H1 (cell line): ENCODE results near the gene CERKL. TPM values are rescaled to one million over a fixed set of nuclear protein-coding genes. Genes with fewer than 3 reads are reported as not detected.

Experiments
- CTCF ChIA-PET: fragments of 300-600 bp; sonication (Branson Sonifier 250); formaldehyde crosslinking; loops from one replicate; lab custom pipeline; 2021; ENCODE audit not compliant: partially characterized antibody; lab: Charles Lee
- POLR2A ChIA-PET: fragments of 300-600 bp; sonication (Branson Sonifier 250); formaldehyde crosslinking; loops from one replicate; lab custom pipeline; 2021; ENCODE audit warnings: inconsistent platforms; ENCODE audit not compliant: partially characterized antibody; lab: Charles Lee
- DNase-seq, 2 experiments: peaks; one replicate each; pipeline versions ENCODE4 v3.0.0 to v3.0.0-alpha.2; 2010 to 2022; ENCODE audit warnings: low spot score in 2 of 2, low read depth in 1 of 2, mixed read lengths in 1 of 2
- FAIRE-seq: peaks from 2 replicates; lab custom pipeline; 2011; peaks lifted over from hg19 to GRCh38; lab: Jason Lieb, UNC
- H2AFZ ChIP-seq: 2 replicates; pipeline ENCODE4 v1.8.1; 2012; ENCODE audit warnings: low read length, inconsistent platforms
- H2AK5ac ChIP-seq: 2 replicates; pipeline ENCODE4 v1.6.1; 2013; ENCODE audit warnings: low read depth, low read length
- H2BK120ac ChIP-seq: replicated peaks from 2 replicates; pipeline ENCODE3; 2013; ENCODE audit warnings: low read depth, low read length, inconsistent platforms
- H2BK12ac ChIP-seq: 2 replicates; pipeline ENCODE4 v1.6.1; 2013; ENCODE audit warnings: low read depth, low read length
- H2BK15ac ChIP-seq: 2 replicates; pipeline ENCODE4 v1.6.1; 2013; ENCODE audit warnings: low read length
- H2BK20ac ChIP-seq: 2 replicates; pipeline ENCODE4 v1.6.1; 2013; ENCODE audit warnings: low read length
- H2BK5ac ChIP-seq: 2 replicates; pipeline ENCODE4 v1.6.1; 2013; ENCODE audit warnings: low read depth, low read length
- H3K14ac ChIP-seq: 2 replicates; pipeline ENCODE4 v1.6.1; 2013; ENCODE audit warnings: inconsistent platforms; ENCODE audit not compliant: insufficient read length
- H3K18ac ChIP-seq: 2 replicates; pipeline ENCODE4 v1.6.1; 2013; ENCODE audit warnings: low read length; ENCODE audit errors: extremely low read depth
- H3K23ac ChIP-seq: 2 replicates; pipeline ENCODE4 v1.6.1; 2013; ENCODE audit warnings: inconsistent platforms; ENCODE audit not compliant: insufficient read length
- H3K23me2 ChIP-seq: 2 replicates; pipeline ENCODE4 v1.6.1; 2013; ENCODE audit warnings: low read depth, low read length
- H3K27ac ChIP-seq: 2 replicates; pipeline ENCODE4 v1.6.1; 2011; ENCODE audit warnings: low read depth, low read length, inconsistent platforms
- H3K27me3 ChIP-seq, 4 experiments: replicated peaks in 1 of 4; 1 replicate in 1 of 4; 2 replicates in 3 of 4; pipeline versions ENCODE4 v1.6.1 to v1.8.1; 2011 to 2013; ENCODE audit warnings: low read length in 3 of 4, mild to moderate bottlenecking in 3 of 4, inconsistent platforms in 2 of 4, mixed read lengths in 2 of 4, moderate library complexity in 1 of 4; ENCODE audit not compliant: control insufficient read depth in 3 of 4, insufficient read depth in 3 of 4; ENCODE audit errors: extremely low read depth in 1 of 4
- H3K36me3 ChIP-seq, 4 experiments: 2 replicates each; pipeline versions ENCODE4 v1.6.1 to v1.8.1; 2011 to 2013; ENCODE audit warnings: mild to moderate bottlenecking in 4 of 4, low read length in 3 of 4, moderate library complexity in 2 of 4, control low read depth in 1 of 4, inconsistent platforms in 1 of 4; ENCODE audit not compliant: insufficient read depth in 4 of 4, control insufficient read depth in 2 of 4
- H3K4ac ChIP-seq: replicated peaks from 2 replicates; pipeline ENCODE3; 2013; ENCODE audit warnings: low read length, low read depth, mixed read lengths, inconsistent platforms; ENCODE audit not compliant: insufficient read length
- H3K4me1 ChIP-seq, 4 experiments: replicated peaks in 1 of 4; 1 replicate in 1 of 4; 2 replicates in 3 of 4; pipeline versions ENCODE4 v1.6.1 to v1.8.1; 2011 to 2013; ENCODE audit warnings: low read length in 3 of 4, inconsistent platforms in 2 of 4, mixed read lengths in 1 of 4; ENCODE audit not compliant: insufficient read depth in 4 of 4, control insufficient read depth in 3 of 4
- H3K4me2 ChIP-seq, 2 experiments: 2 replicates each; pipeline versions ENCODE4 v1.6.1 to v1.8.1; 2011 to 2013; ENCODE audit warnings: low read depth in 2 of 2, low read length in 2 of 2, control low read depth in 1 of 2, inconsistent platforms in 1 of 2, mild to moderate bottlenecking in 1 of 2; ENCODE audit not compliant: insufficient read depth in 1 of 2
- H3K4me3 ChIP-seq, 4 experiments: fragments of 200-600, 300-600 bp in 1 of 4; sonication (generic), shearing (Covaris generic), sonication (Bioruptor Twin) in 1 of 4; 2 replicates each; pipeline versions ENCODE4 v1.5.1 to v1.8.1; 2011 to 2016; ENCODE audit warnings: low read length in 4 of 4, low read depth in 3 of 4, control low read depth in 2 of 4, inconsistent platforms in 2 of 4, mild to moderate bottlenecking in 2 of 4, mixed read lengths in 1 of 4, moderate library complexity in 1 of 4; ENCODE audit not compliant: insufficient read depth in 2 of 4; ENCODE audit errors: extremely low read depth in 1 of 4
- H3K56ac ChIP-seq: replicated peaks from 2 replicates; pipeline ENCODE3; 2013; ENCODE audit warnings: low read depth, mild to moderate bottlenecking, mixed read lengths, low read length, inconsistent platforms; ENCODE audit not compliant: insufficient read length
- H3K79me1 ChIP-seq: 2 replicates; pipeline ENCODE4 v1.6.1; 2013; ENCODE audit warnings: low read depth, low read length, control low read depth
- H3K79me2 ChIP-seq, 2 experiments: 2 replicates each; pipeline versions ENCODE4 v1.6.1 to v1.8.1; 2012 to 2013; ENCODE audit warnings: low read length in 2 of 2, mild to moderate bottlenecking in 2 of 2, inconsistent platforms in 1 of 2; ENCODE audit not compliant: insufficient read depth in 2 of 2, control insufficient read depth in 1 of 2
- H3K9ac ChIP-seq, 4 experiments: replicated peaks in 1 of 4; 1 replicate in 1 of 4; 2 replicates in 3 of 4; pipeline versions ENCODE4 v1.6.1 to v1.8.1; 2011 to 2013; ENCODE audit warnings: low read depth in 3 of 4, low read length in 3 of 4, control low read depth in 2 of 4, mild to moderate bottlenecking in 2 of 4, moderate library complexity in 2 of 4, inconsistent platforms in 1 of 4; ENCODE audit errors: extremely low read depth in 1 of 4
- H3K9me3 ChIP-seq, 2 experiments: 2 replicates each; pipeline versions ENCODE4 v1.6.1 to v1.8.1; 2012 to 2013; ENCODE audit warnings: mild to moderate bottlenecking in 2 of 2, moderate library complexity in 2 of 2, control low read depth in 1 of 2, inconsistent platforms in 1 of 2, low read depth in 1 of 2, low read length in 1 of 2, mixed read lengths in 1 of 2; ENCODE audit not compliant: insufficient read depth in 2 of 2
- H4K20me1 ChIP-seq, 2 experiments: replicated peaks in 1 of 2; 2 replicates each; pipeline versions ENCODE3 to v1.8.1; 2011 to 2013; ENCODE audit warnings: inconsistent platforms in 2 of 2, low read length in 2 of 2, mild to moderate bottlenecking in 1 of 2; ENCODE audit not compliant: insufficient read depth in 2 of 2, control insufficient read depth in 1 of 2
- H4K5ac ChIP-seq: 2 replicates; pipeline ENCODE4 v1.6.1; 2013; ENCODE audit warnings: low read length, low read depth, mixed read lengths, inconsistent platforms; ENCODE audit not compliant: insufficient read length
- H4K8ac ChIP-seq: 2 replicates; pipeline ENCODE4 v1.8.0; 2013; ENCODE audit warnings: mild to moderate bottlenecking, moderate library complexity, low read length, inconsistent platforms; ENCODE audit not compliant: insufficient read depth; ENCODE audit errors: extremely low read depth
- H4K91ac ChIP-seq: replicated peaks from 2 replicates; pipeline ENCODE3; 2013; ENCODE audit warnings: low read length, mixed read lengths, inconsistent platforms; ENCODE audit not compliant: insufficient read length
- BCL11A ChIP-seq, 2 experiments: IDR thresholded peaks; one replicate each; pipeline ENCODE4 v1.6.1; 2011; ENCODE audit warnings: low read depth in 2 of 2, low read length in 2 of 2, mild to moderate bottlenecking in 2 of 2
- EP300 ChIP-seq, 2 experiments: IDR thresholded peaks; 1 replicate in 1 of 2; 2 replicates in 1 of 2; pipeline ENCODE4 v1.6.1; 2011 to 2012; ENCODE audit warnings: low read depth in 2 of 2, low read length in 2 of 2, mild to moderate bottlenecking in 2 of 2, borderline replicate concordance in 1 of 2, inconsistent platforms in 1 of 2, moderate library complexity in 1 of 2
- HDAC2 ChIP-seq, 2 experiments: fragments of 300-600 bp in 1 of 2; sonication (generic) in 1 of 2; IDR thresholded peaks; 2 replicates each; pipeline ENCODE4 v1.6.1; 2011 to 2012; ENCODE audit warnings: low read depth in 2 of 2, low read length in 2 of 2, mild to moderate bottlenecking in 2 of 2, moderate library complexity in 2 of 2, borderline replicate concordance in 1 of 2, inconsistent platforms in 1 of 2
- JUND ChIP-seq: IDR thresholded peaks from 2 replicates; pipeline ENCODE4 v1.6.1; 2011; ENCODE audit warnings: mild to moderate bottlenecking, improper control_type of control experiment, low read length
- RAD21 ChIP-seq, 2 experiments: IDR thresholded peaks in 1 of 2; conservative IDR thresholded peaks in 1 of 2; 2 replicates each; pipeline ENCODE4 v1.6.1; 2011; ENCODE audit warnings: low read depth in 2 of 2, low read length in 2 of 2, improper control_type of control experiment in 1 of 2, inconsistent platforms in 1 of 2, mild to moderate bottlenecking in 1 of 2, moderate library complexity in 1 of 2
- SIRT6 ChIP-seq: IDR thresholded peaks from one replicate; pipeline ENCODE4 v1.7.1; 2012; ENCODE audit warnings: low read length, inconsistent platforms
- SP1 ChIP-seq: IDR thresholded peaks from 2 replicates; pipeline ENCODE4 v1.6.1; 2011; ENCODE audit warnings: low read depth, low read length
- SUZ12 ChIP-seq: fragments of 200-600 bp; sonication (generic); IDR thresholded peaks from 2 replicates; pipeline ENCODE4 v1.6.1; 2012; ENCODE audit warnings: mild to moderate bottlenecking, inconsistent platforms, low read length, moderate library complexity, mixed read lengths
- WGBS, 2 experiments: shearing (Covaris generic) in 1 of 2; methylation state at CpG; one replicate each; pipeline versions ENCODE4 v1.1.6 to v1.1.7; 2013 to 2015; ENCODE audit warnings: low lambda C conversion rate in 2 of 2, mixed read lengths in 2 of 2, inconsistent platforms in 1 of 2, low coverage in 1 of 2, missing lambda C conversion rate in 1 of 2; ENCODE audit not compliant: insufficient replicate concordance in 2 of 2, insufficient coverage in 1 of 2, insufficient read length in 1 of 2; ENCODE audit errors: extremely low coverage in 1 of 2, missing lambda C conversion rate in 1 of 2; 5-methylcytosine and 5-hydroxymethylcytosine counted together
- polyA plus RNA-seq, 7 experiments: library from polyadenylated mRNA; depleted of rRNA in 3 of 7; stranded (reverse) in 5 of 7; unstranded in 2 of 7; fragments of >200 nt in 5 of 7; fragments of 200-250 nt in 2 of 7; gene quantifications; 1 replicate in 5 of 7; 2 replicates in 1 of 7; 4 replicates in 1 of 7; pipeline versions ENCODE4 v1.2.1 to v1.2.3, GENCODE V29; 2011 to 2013; ENCODE audit warnings: missing spikeins in 2 of 7, mixed read lengths in 2 of 7
- total RNA-seq: library from RNA; stranded (reverse); fragmentation: NEBNext Ultra II Directional; extraction: Animal tissue kit (Norgen Biotek cat#: 25700); gene quantifications from 2 replicates; pipeline ENCODE4 v1.2.1, GENCODE V29; 2021
- TF ChIP-seq, protein P1 (sequence below): IDR thresholded peaks from 2 replicates; pipeline ENCODE4 v1.6.1; 2012; ENCODE audit warnings: inconsistent platforms

The CERKL gene
- total and polyA plus RNA-seq, 2 of the 8 experiments (the other 6 are each of a cell fraction or from before 2014, with no cell fraction given) = 0.05 TPM; not detected in 1

DNA sequence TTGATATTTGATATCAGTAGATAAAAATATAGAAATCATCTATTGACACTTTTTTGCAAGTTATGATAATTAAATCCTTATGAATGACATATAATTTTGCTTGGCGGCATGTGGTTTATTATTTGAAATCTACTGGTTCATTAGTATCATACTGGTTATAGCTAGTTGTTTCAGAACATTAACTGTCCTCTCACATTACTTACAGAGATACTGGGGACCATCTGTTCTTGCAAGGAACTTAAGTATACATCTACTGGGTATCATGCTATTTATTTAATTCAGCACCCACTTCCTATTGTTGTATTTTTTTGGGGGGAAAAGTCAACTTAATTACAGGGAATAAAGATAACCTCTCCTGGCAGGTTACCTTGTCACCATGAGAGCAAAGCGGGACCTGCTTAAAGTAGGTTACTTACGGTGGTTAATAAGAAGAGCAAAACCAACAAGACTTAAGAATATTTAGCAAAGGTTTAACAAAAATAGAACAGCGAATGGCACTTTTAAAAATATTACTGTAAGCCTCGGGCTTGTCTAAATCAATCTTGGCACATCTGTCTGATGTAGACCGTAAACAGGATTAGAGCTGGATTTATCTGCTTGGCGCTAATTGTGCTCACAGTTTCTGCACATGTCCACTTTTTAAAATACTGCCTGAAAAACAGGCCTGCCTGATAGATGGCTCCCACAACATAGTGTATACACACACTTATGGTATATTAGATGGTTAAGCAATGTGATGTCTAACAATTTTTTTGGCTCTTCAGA is 41.8 kb downstream of the CERKL start:
- Histone ChIP-seq H2AFZ (no peak overlapping the region), H2BK12ac (no peak overlapping the region), H4K5ac (no peak overlapping the region), H3K4me2 (no peak overlapping the region), H4K91ac (no peak overlapping the region), H3K9ac (no peak overlapping the region), H4K20me1 (no peaks in the 10 kb centered on the region), H2AK5ac (no peak overlapping the region), H3K27ac (no peak overlapping the region), H3K79me1 (no peaks in the 10 kb centered on the region), H3K27me3 (no peaks in the 10 kb centered on the region), H3K36me3 (no peaks in the 10 kb centered on the region), H2BK20ac (no peak overlapping the region), H3K4ac (no peak overlapping the region), H3K9me3 (no peaks in the 10 kb centered on the region), H3K56ac (no peak overlapping the region), H3K4me3 (no peak overlapping the region), H2BK5ac (no peak overlapping the region), H2BK120ac (no peak overlapping the region), H3K4me1 (no peaks in the 10 kb centered on the region), H4K8ac (no peak overlapping the region), H2BK15ac (no peak overlapping the region), H3K18ac (no peak overlapping the region), H3K79me2 (no peaks in the 10 kb centered on the region), H3K23ac (no peak overlapping the region), H3K14ac (no peak overlapping the region), H3K23me2 (no peaks in the 10 kb centered on the region)
- FAIRE-seq = no peak
- WGBS, 2 experiments = 93% methylated on average over 7 of the region's 7 CpGs; no CpG with 5 or more reads in 1 of the 2 experiments
- ChIA-PET POLR2A (no interaction called here), CTCF (interaction anchor here (1.7 kb wide), 1 partner anchor 38 kb away, joined by 3 read pairs; no protein-coding TSS in a partner anchor)
- DNase-seq = no peak
- no peak for TF ChIP-seq SP1
- no peak for TF ChIP-seq EP300 (IDR thresholded peaks at IDR 0.05; ENCODE audit: borderline replicate concordance in 1 of 2, low read depth in 2 of 2, low read length in 2 of 2)
- TF ChIP-seq, protein P1, sequence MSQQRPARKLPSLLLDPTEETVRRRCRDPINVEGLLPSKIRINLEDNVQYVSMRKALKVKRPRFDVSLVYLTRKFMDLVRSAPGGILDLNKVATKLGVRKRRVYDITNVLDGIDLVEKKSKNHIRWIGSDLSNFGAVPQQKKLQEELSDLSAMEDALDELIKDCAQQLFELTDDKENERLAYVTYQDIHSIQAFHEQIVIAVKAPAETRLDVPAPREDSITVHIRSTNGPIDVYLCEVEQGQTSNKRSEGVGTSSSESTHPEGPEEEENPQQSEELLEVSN = no peak
- TF ChIP-seq SUZ12 = no peak
- TF ChIP-seq SIRT6 = no peak
- TF ChIP-seq RAD21 (IDR thresholded peaks at IDR 0.05 in 1 of 2, conservative IDR thresholded peaks at IDR 0.05 in 1 of 2; ENCODE audit: low read depth in 2 of 2, low read length in 2 of 2) = no peak
- TF ChIP-seq BCL11A (IDR thresholded peaks at IDR 0.05; ENCODE audit: low read depth in 2 of 2, low read length in 2 of 2) = no peak
- TF ChIP-seq JUND = no peak
- no peak for TF ChIP-seq HDAC2 (IDR thresholded peaks at IDR 0.05; ENCODE audit: borderline replicate concordance in 1 of 2, low read depth in 2 of 2, low read length in 2 of 2)
